H9 (cell line): Measurements from ENCODE around the gene PHTF2. TPM values are rescaled to one million over a fixed set of nuclear protein-coding genes. Genes with fewer than 3 reads are reported as not detected.

Source experiments
- DNase-seq: peaks from one replicate; pipeline ENCODE4 v3.0.0-alpha.2; 2017
- H2AFZ ChIP-seq: one replicate; pipeline ENCODE4 v1.6.1; 2013; ENCODE audit warnings: mild to moderate bottlenecking, low read length, control low read depth, moderate library complexity
- H2AK5ac ChIP-seq: 2 replicates; pipeline ENCODE4 v1.6.1; 2013; ENCODE audit warnings: low read length, control low read depth, mixed read lengths; ENCODE audit not compliant: insufficient read length
- H2BK120ac ChIP-seq: one replicate; pipeline ENCODE4 v1.6.1; 2013; ENCODE audit warnings: low read depth, mild to moderate bottlenecking, low read length, control low read depth, inconsistent platforms; ENCODE audit not compliant: poor library complexity, severe bottlenecking
- H2BK12ac ChIP-seq: 2 replicates; pipeline ENCODE4 v1.6.1; 2013; ENCODE audit warnings: low read length, control low read depth, mixed read lengths, low read depth; ENCODE audit not compliant: insufficient read length
- H2BK15ac ChIP-seq: 2 replicates; pipeline ENCODE4 v1.6.1; 2013; ENCODE audit warnings: low read depth, low read length, control low read depth
- H2BK20ac ChIP-seq: one replicate; pipeline ENCODE4 v1.6.1; 2013; ENCODE audit warnings: low read depth, mild to moderate bottlenecking, low read length, control low read depth, inconsistent platforms; ENCODE audit not compliant: poor library complexity, severe bottlenecking
- H2BK5ac ChIP-seq: 2 replicates; pipeline ENCODE4 v1.6.1; 2013; ENCODE audit warnings: low read length, control low read depth, mixed read lengths; ENCODE audit not compliant: insufficient read length
- H3K14ac ChIP-seq: 2 replicates; pipeline ENCODE4 v1.6.1; 2013; ENCODE audit warnings: low read length, control low read depth; ENCODE audit not compliant: insufficient read depth
- H3K18ac ChIP-seq: 2 replicates; pipeline ENCODE4 v1.6.1; 2013; ENCODE audit warnings: low read depth, mild to moderate bottlenecking, mixed read lengths, low read length, control low read depth; ENCODE audit not compliant: insufficient read length
- H3K23ac ChIP-seq: 2 replicates; pipeline ENCODE4 v1.6.1; 2013; ENCODE audit warnings: low read length, control low read depth, mixed read lengths, low read depth; ENCODE audit not compliant: insufficient read length
- H3K23me2 ChIP-seq: 2 replicates; pipeline ENCODE4 v1.6.1; 2013; ENCODE audit warnings: low read depth, mild to moderate bottlenecking, mixed read lengths, low read length, control low read depth; ENCODE audit not compliant: insufficient read length, poor library complexity, severe bottlenecking
- H3K27ac ChIP-seq: 2 replicates; pipeline ENCODE4 v1.5.1; 2013; ENCODE audit warnings: low read length, control low read depth, mixed read lengths, low read depth; ENCODE audit not compliant: insufficient read length
- H3K27me3 ChIP-seq: 2 replicates; pipeline ENCODE4 v1.6.1; 2013; ENCODE audit warnings: low read length, control low read depth, inconsistent platforms; ENCODE audit not compliant: insufficient read depth
- H3K4ac ChIP-seq: 2 replicates; pipeline ENCODE4 v1.6.1; 2013; ENCODE audit warnings: low read depth, mild to moderate bottlenecking, control low read depth, inconsistent platforms, low read length, moderate library complexity
- H3K4me1 ChIP-seq: 2 replicates; pipeline ENCODE4 v1.6.1; 2013; ENCODE audit warnings: low read length, control low read depth, inconsistent platforms; ENCODE audit not compliant: insufficient read depth
- H3K4me2 ChIP-seq: 2 replicates; pipeline ENCODE4 v1.6.1; 2013; ENCODE audit warnings: low read length, control low read depth, mixed read lengths; ENCODE audit not compliant: insufficient read length, insufficient read depth
- H3K56ac ChIP-seq: 2 replicates; pipeline ENCODE4 v1.6.1; 2013; ENCODE audit warnings: low read depth, mild to moderate bottlenecking, mixed read lengths, low read length, control low read depth; ENCODE audit not compliant: insufficient read length
- H3K79me1 ChIP-seq: 2 replicates; pipeline ENCODE4 v1.6.1; 2013; ENCODE audit warnings: low read depth, mild to moderate bottlenecking, moderate library complexity, low read length, control low read depth, inconsistent platforms; ENCODE audit not compliant: insufficient read depth, poor library complexity, severe bottlenecking
- H3K79me2 ChIP-seq: 2 replicates; pipeline ENCODE4 v1.6.1; 2013; ENCODE audit warnings: low read length, control low read depth, inconsistent platforms; ENCODE audit not compliant: insufficient read depth
- H3K9ac ChIP-seq: 2 replicates; pipeline ENCODE4 v1.6.1; 2013; ENCODE audit warnings: low read length, control low read depth, mixed read lengths; ENCODE audit not compliant: insufficient read length; ENCODE audit errors: extremely low read depth
- H3K9me3 ChIP-seq: one replicate; pipeline ENCODE4 v1.6.1; 2013; ENCODE audit warnings: low read depth, low read length, inconsistent platforms; ENCODE audit not compliant: control insufficient read depth
- H3T11ph ChIP-seq: one replicate; pipeline ENCODE4 v1.6.1; 2013; ENCODE audit warnings: mild to moderate bottlenecking, low read length, control low read depth, inconsistent platforms
- H4K20me1 ChIP-seq: one replicate; pipeline ENCODE4 v1.6.1; 2013; ENCODE audit not compliant: control insufficient read depth, insufficient read length, insufficient read depth
- H4K5ac ChIP-seq: 2 replicates; pipeline ENCODE4 v1.6.1; 2013; ENCODE audit warnings: low read depth, mild to moderate bottlenecking, mixed read lengths, low read length, control low read depth; ENCODE audit not compliant: insufficient read length
- H4K8ac ChIP-seq: replicated peaks from 2 replicates; pipeline ENCODE4 v1.6.1; 2013; ENCODE audit warnings: low read length, control low read depth, mixed read lengths, low read depth; ENCODE audit not compliant: insufficient read length
- H4K91ac ChIP-seq: 2 replicates; pipeline ENCODE4 v1.6.1; 2013; ENCODE audit warnings: low read depth, mild to moderate bottlenecking, moderate library complexity, mixed read lengths, low read length, control low read depth; ENCODE audit not compliant: insufficient read length
- H3K27ac Mint-ChIP-seq, 3 experiments: 2 replicates in 2 of 3; 3 replicates in 1 of 3; pipeline ENCODE4 v1.8.0; 2020 to 2021; ENCODE audit warnings: mixed read lengths in 3 of 3, mild to moderate bottlenecking in 1 of 3, moderate library complexity in 1 of 3
- H3K27me3 Mint-ChIP-seq: 2 replicates; pipeline ENCODE4 v1.8.0; 2021; ENCODE audit warnings: low read depth, mild to moderate bottlenecking, moderate library complexity, mixed read lengths
- H3K36me3 Mint-ChIP-seq, 3 experiments: 2 replicates in 2 of 3; 3 replicates in 1 of 3; pipeline ENCODE4 v1.8.0; 2020 to 2021; ENCODE audit warnings: low read depth in 3 of 3, mixed read lengths in 3 of 3; ENCODE audit not compliant: insufficient read depth in 1 of 3
- H3K4me1 Mint-ChIP-seq, 2 experiments: 2 replicates each; pipeline ENCODE4 v1.8.0; 2020; ENCODE audit warnings: mixed read lengths in 2 of 2
- H3K4me3 Mint-ChIP-seq, 2 experiments: 2 replicates in 1 of 2; 3 replicates in 1 of 2; pipeline ENCODE4 v1.8.0; 2020 to 2021; ENCODE audit warnings: mild to moderate bottlenecking in 2 of 2, mixed read lengths in 2 of 2, moderate library complexity in 1 of 2
- H3K9me3 Mint-ChIP-seq, 2 experiments: 2 replicates in 1 of 2; 3 replicates in 1 of 2; pipeline ENCODE4 v1.8.0; 2020; ENCODE audit warnings: mild to moderate bottlenecking in 2 of 2, mixed read lengths in 2 of 2, moderate library complexity in 1 of 2
- WGBS: extraction: QIAGEN DNeasy Blood & Tissue Kit; methylation state at CpG from one replicate; pipeline ENCODE4 v1.1.7; 2013; ENCODE audit warnings: missing lambda C conversion rate, low lambda C conversion rate, mixed read lengths; ENCODE audit not compliant: insufficient read length; ENCODE audit errors: extremely low coverage; 5-methylcytosine and 5-hydroxymethylcytosine counted together
- total RNA-seq: library from RNA; stranded (reverse); gene quantifications from 2 replicates; pipeline ENCODE4 v1.2.1, GENCODE V29; 2021
- TF ChIP-seq, protein P1 (sequence below): fragments of 200-600 bp; sonication (generic); conservative IDR thresholded peaks from 3 replicates; pipeline ENCODE4 v1.8.0; 2021; ENCODE audit warnings: antibody characterized with exemption, mild to moderate bottlenecking

PHTF2 gene
- total RNA-seq, 1 experiment from 2014 or later = 16.2 TPM

DNA sequence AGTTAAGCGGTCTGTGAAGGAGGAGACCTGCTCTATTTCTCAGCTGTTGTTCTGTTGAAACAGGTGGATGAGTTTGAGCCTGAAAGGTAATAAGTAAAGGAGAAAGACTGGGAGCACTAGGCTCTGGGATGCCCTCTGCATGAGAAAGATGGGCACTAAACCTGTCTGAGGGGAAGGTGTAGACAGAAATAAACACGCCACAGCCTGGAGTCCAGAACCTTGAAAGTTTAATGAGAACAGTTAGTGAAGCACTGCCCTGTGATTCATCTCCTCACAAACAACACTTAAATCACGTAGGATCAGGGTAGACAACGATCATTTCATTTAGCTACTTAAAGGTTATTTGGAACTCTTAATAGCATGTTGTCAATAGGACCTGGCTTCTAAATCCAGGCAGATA is 193.1 kb downstream of the PHTF2 start:
- Histone ChIP-seq H3K4me2 (no peak overlapping the region), H4K20me1 (no peaks in the 10 kb centered on the region), H3K27ac (no peak overlapping the region), H2BK20ac (no peak overlapping the region), H3K14ac (no peak overlapping the region), H3K9ac (no peak overlapping the region), H3K23ac (no peak overlapping the region), H2AK5ac (no peak overlapping the region), H4K5ac (no peak overlapping the region), H4K8ac (no peak overlapping the region), H2BK15ac (no peak overlapping the region), H2AFZ (no peak overlapping the region), H3K9me3 (no peaks in the 10 kb centered on the region), H4K91ac (no peak overlapping the region), H3K23me2 (no peaks in the 10 kb centered on the region), H3K18ac (no peak overlapping the region), H3K79me2 (no peaks in the 10 kb centered on the region), H3T11ph (no peak overlapping the region), H2BK5ac (no peak overlapping the region), H3K4ac (no peak overlapping the region), H3K27me3 (no peaks in the 10 kb centered on the region), H2BK120ac (no peak overlapping the region), H3K4me1 (no peaks in the 10 kb centered on the region), H3K79me1 (no peaks in the 10 kb centered on the region), H3K56ac (no peak overlapping the region), H2BK12ac (no peak overlapping the region)
- peaks cover 4% of the 10 kb centered on the region; the same call in 1 of the 2 replicates for H3K27me3 Mint-ChIP-seq
- TF ChIP-seq, protein P1, sequence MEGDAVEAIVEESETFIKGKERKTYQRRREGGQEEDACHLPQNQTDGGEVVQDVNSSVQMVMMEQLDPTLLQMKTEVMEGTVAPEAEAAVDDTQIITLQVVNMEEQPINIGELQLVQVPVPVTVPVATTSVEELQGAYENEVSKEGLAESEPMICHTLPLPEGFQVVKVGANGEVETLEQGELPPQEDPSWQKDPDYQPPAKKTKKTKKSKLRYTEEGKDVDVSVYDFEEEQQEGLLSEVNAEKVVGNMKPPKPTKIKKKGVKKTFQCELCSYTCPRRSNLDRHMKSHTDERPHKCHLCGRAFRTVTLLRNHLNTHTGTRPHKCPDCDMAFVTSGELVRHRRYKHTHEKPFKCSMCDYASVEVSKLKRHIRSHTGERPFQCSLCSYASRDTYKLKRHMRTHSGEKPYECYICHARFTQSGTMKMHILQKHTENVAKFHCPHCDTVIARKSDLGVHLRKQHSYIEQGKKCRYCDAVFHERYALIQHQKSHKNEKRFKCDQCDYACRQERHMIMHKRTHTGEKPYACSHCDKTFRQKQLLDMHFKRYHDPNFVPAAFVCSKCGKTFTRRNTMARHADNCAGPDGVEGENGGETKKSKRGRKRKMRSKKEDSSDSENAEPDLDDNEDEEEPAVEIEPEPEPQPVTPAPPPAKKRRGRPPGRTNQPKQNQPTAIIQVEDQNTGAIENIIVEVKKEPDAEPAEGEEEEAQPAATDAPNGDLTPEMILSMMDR = no peak
- WGBS = no CpG with 5 or more reads among the region's 4 CpGs
- H3K36me3 Mint-ChIP-seq = no peaks in the 10 kb centered on the region; a peak in 1 of 7 replicates
- no peak for DNase-seq
- H3K9me3 Mint-ChIP-seq = no peaks in the 10 kb centered on the region
- H3K4me1 Mint-ChIP-seq = peaks cover 27 to 33% of the 10 kb centered on the region in 2 experiments
- H3K4me3 Mint-ChIP-seq = no peak overlapping the region
- no peak overlapping the region for H3K27ac Mint-ChIP-seq
